ENCODE data around the gene TGM6.
A peak's percentile ranks its signal among the peaks of the same experiment; 100 is the strongest.

The TGM6 gene

GRCh38 chr20:2455771-2456497 lies 75.2 kb downstream of the TGM6 start:
- no peak for DNase-seq (ENCODE audit: low spot score)

DNA sequence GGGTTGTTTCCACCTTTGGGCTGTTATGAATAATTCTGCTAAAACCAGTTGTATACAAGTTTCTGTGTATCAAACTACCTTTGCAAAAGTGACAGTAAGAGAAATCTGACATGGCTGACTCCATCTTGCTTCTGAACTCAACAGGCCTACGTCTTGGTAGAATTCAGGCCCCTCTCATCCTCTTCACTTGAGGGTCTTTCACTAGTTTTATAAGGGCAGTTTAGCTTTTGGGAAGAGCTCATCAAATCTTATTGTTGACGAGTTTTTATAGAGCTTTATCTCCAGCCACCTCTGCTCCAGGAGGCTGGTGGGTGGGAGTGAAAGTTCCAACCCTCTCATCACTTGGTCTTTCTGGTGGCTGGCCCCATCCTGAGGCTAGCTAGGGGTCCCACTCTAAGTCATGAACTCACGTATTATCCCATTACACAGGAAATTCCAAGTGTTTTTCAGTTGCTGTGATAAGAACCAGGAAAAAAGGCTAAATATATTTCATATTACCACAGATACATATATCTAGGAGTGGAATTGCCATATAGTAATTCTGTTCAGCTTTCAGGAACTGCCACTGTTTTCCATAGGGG lies 78.3 kb downstream of the TGM6 start:
- DNase-seq (ENCODE audit: low spot score), result no peak

DNA sequence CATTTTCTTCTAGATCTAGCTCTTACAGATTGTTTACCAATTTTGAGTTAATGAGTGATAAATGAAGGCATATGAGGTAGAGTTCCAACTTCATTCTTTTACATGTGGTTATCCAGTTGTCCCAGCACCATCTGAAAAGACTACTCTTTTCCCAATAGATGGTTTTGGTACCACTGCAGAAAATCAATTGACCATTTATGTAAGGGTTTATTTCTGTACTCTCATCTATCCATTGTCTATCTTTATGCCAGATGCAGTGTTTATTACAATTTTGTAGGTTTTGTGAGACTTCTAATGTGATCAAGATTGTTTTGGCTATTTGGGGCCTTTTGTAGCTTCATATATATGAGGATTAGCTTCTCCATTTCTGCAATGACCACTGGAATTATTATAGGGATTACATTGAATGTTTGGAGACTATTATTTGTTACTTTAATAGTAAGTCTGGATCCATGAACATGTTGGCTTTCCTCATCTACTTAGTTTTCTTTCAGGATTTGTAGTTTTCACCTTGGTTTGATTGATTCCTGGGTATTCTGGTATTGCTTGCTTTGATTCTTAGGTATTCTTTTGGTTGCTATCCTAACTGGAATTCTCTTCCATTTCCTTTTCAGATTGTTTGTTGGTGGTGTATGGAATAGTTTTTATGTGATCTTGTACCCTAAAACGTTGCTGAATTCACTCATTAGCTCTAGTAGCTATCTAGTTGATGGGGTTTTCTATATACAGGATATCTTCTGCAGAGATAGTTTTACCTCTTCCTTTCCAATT lies 79.5 kb downstream of the TGM6 start:
- DNase-seq (ENCODE audit: low spot score), result no peak

DNA sequence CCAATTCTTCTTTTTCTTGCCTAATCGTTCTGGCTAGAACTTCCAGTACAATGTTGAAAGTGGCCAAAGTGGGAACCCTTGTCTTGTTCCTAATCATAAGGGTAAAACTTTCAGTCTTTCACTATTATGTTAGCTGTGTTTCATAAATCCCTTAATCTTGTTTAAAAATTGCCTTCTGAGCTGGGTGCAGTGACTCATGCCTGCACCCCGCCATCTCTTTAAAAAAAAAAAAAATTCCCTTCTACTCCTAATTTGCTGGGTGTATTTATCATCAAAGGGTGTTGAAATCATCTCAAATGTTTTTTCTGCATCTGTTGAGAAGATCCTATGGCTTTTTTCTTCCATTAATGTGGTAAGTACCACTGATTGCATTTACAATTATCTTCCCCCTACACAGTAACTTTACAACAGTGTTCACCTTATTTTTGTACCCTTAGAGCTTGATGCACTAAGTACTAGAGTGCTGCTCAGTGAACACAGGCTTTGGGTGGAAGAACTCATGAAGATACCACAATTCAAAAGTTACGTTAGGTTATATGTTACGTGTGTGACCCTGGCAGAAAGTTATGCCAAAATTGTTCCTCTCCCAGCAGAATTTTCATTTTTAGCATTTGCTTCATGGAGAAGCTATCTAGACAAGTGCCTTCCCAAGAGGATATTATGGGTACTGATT lies 80.2 kb downstream of the TGM6 start:
- no peak for DNase-seq (ENCODE audit: low spot score)

DNA sequence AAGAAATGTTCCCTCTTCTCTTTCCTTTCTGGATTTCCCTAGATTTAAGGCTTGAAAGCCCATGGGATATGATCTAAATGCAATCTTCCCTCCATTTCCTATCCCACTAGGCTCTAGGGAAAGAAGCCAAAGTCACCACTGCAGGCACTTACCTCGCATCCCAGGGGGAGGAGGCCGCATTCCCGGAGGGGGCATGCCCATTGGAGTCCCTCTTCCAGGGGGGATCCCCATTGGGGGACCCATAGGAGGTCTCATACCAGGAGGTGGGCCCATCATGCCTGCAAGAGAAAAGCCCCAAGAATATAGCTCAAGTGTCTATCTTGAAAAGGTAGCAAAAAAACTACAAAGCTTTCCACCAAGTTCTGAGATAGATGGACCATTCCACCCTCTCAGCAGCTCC lies 81.8 kb downstream of the TGM6 start:
- DNase-seq (ENCODE audit: low spot score), result no peak

GRCh38 chr20:2463616-2464365 lies 83.1 kb downstream of the TGM6 start:
- no peak for DNase-seq (ENCODE audit: low spot score)

DNA sequence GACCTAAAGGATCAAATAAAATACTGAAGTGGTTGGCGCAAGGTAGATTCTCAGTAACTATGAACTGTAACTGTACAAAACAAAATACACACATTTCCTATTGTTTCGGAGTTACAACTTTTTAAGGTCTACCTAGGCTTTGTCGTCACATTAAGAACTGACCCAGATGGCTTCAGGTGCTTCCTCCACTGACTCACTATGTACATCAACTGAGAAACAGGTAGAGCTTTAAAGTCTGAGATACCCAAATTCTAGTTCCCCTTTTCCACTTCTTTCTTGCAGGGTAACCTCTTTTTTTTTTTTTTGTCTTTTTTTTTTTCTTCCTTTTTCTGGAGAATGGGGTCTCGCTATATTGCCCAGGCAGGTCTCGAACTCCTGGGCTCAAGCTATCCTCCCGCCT lies 84.4 kb downstream of the TGM6 start:
- no peak for DNase-seq (ENCODE audit: low spot score)

GRCh38 chr20:2467412-2467811 lies 86.7 kb downstream of the TGM6 start:
- no peak for DNase-seq (ENCODE audit: low spot score)

GRCh38 chr20:2468581-2469407 lies 88.1 kb downstream of the TGM6 start:
- DNase-seq (ENCODE audit: low spot score), result no peak

DNA sequence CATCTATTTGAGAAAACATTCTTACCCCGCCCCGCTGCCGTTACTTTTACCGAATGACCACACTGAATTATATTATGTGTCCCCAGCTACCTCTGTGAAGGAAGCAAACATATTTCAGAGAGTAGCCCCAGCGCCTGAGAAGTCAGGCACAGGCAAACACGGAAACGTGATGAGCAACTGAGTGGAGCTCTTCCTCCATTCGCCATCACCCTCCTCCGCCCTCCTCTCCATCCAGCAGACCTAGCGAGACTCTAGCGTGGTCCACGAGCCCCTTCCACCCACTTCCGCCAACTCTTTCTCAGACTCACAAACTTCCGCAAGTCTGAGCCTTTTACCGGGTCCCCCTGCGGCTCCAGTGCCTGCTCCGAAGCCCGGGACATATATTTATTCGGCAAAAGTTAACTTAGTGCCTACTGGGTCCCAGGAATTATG lies 89.3 kb downstream of the TGM6 start:
- peak; percentile 80 for DNase-seq (ENCODE audit: low spot score)

GRCh38 chr20:2470423-2471193 lies 89.9 kb downstream of the TGM6 start, which contains the start of gene SNRPB:
Gene SNRPB, minus strand, starts transcription at chr20:2470789. Its CDS starts 99 bp downstream, at chr20:2470690.
- peak; percentile 98 for DNase-seq (ENCODE audit: low spot score)

- DNase-seq (ENCODE audit: low spot score), result no peak
Measured at GRCh38 chr20:2473516-2473915, 92.8 kb downstream of the TGM6 start.

DNA sequence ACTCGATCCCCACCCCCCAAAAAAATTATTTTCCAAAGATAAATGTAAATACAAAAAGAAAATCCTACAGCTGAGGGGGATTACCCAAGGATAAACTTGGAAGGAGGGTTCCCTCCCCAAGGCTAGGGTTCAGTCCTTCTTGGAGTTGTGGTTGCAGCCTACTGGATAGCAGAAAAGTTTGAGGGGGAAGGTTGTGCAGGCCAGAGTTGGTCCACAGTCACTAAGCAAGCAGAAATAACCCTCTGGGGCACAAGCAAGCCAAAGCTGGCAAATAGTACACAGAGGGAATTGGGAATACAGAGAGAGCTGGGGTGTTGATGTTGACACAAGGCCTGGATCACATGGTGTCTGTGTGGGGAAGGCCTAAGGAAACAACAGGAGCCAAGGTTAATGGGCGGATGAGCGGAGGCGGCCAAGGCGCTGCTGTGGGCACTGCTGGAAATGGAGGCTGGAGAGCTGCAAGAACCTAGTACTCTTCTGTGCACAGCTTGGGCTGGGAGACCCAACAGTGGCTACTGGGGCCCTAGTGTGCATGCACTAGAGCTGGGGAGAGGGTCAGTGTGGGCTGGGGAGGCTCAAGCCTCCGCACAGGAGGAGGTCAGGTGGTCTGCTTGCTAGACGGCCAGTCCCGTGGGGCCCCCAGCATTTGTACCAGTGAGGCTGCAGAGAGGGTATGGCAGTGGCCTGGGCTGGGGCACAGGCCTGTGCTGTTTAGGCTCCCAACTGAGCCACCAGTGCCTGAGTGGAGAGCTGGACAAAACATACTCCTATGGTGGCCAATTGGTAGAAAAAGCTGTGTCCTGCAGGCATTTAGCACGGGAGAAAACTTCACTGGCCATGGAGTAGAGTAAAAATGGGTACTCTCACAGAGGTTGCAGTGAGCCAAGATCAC lies 95.4 kb downstream of the TGM6 start:
- no peak for DNase-seq (ENCODE audit: low spot score)

GRCh38 chr20:2476742-2477615 lies 96.3 kb downstream of the TGM6 start:
- DNase-seq (ENCODE audit: low spot score), result peak; percentile 37

DNA sequence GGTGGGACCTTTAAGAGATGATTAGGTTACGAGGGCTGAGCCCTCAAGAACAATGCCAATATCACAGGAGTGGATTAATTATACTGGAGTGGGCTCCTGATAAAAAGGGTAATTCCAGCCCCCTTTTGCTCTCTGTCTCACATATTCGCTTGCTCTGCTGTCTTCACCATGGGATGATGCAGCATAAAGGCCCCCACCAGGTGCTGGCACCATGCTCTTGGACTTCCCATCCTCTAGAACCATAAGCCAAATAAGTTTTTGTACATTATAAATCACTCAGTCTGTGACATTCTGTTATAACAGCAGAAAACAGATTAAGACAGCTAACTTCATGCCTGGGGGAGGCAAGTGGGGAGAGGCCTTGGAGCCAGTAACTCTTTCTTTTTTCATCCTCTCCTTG lies 99.7 kb downstream of the TGM6 start:
- no peak for DNase-seq (ENCODE audit: low spot score)
